H9 (cell line): ENCODE data around the gene VCAN. TPM values are rescaled to one million over a fixed set of nuclear protein-coding genes. Genes with fewer than 3 reads are reported as not detected.

Experiments used
- DNase-seq: peaks from one replicate; pipeline ENCODE4 v3.0.0-alpha.2; 2017
- H2AFZ ChIP-seq: one replicate; pipeline ENCODE4 v1.6.1; 2013; ENCODE audit warnings: mild to moderate bottlenecking, low read length, control low read depth, moderate library complexity
- H2AK5ac ChIP-seq: 2 replicates; pipeline ENCODE4 v1.6.1; 2013; ENCODE audit warnings: low read length, control low read depth, mixed read lengths; ENCODE audit not compliant: insufficient read length
- H2BK120ac ChIP-seq: one replicate; pipeline ENCODE4 v1.6.1; 2013; ENCODE audit warnings: low read depth, mild to moderate bottlenecking, low read length, control low read depth, inconsistent platforms; ENCODE audit not compliant: poor library complexity, severe bottlenecking
- H2BK12ac ChIP-seq: 2 replicates; pipeline ENCODE4 v1.6.1; 2013; ENCODE audit warnings: low read length, control low read depth, mixed read lengths, low read depth; ENCODE audit not compliant: insufficient read length
- H2BK15ac ChIP-seq: 2 replicates; pipeline ENCODE4 v1.6.1; 2013; ENCODE audit warnings: low read depth, low read length, control low read depth
- H2BK20ac ChIP-seq: one replicate; pipeline ENCODE4 v1.6.1; 2013; ENCODE audit warnings: low read depth, mild to moderate bottlenecking, low read length, control low read depth, inconsistent platforms; ENCODE audit not compliant: poor library complexity, severe bottlenecking
- H2BK5ac ChIP-seq: 2 replicates; pipeline ENCODE4 v1.6.1; 2013; ENCODE audit warnings: low read length, control low read depth, mixed read lengths; ENCODE audit not compliant: insufficient read length
- H3K14ac ChIP-seq: 2 replicates; pipeline ENCODE4 v1.6.1; 2013; ENCODE audit warnings: low read length, control low read depth; ENCODE audit not compliant: insufficient read depth
- H3K18ac ChIP-seq: 2 replicates; pipeline ENCODE4 v1.6.1; 2013; ENCODE audit warnings: low read depth, mild to moderate bottlenecking, mixed read lengths, low read length, control low read depth; ENCODE audit not compliant: insufficient read length
- H3K23ac ChIP-seq: 2 replicates; pipeline ENCODE4 v1.6.1; 2013; ENCODE audit warnings: low read length, control low read depth, mixed read lengths, low read depth; ENCODE audit not compliant: insufficient read length
- H3K23me2 ChIP-seq: 2 replicates; pipeline ENCODE4 v1.6.1; 2013; ENCODE audit warnings: low read depth, mild to moderate bottlenecking, mixed read lengths, low read length, control low read depth; ENCODE audit not compliant: insufficient read length, poor library complexity, severe bottlenecking
- H3K27ac ChIP-seq: 2 replicates; pipeline ENCODE4 v1.5.1; 2013; ENCODE audit warnings: low read length, control low read depth, mixed read lengths, low read depth; ENCODE audit not compliant: insufficient read length
- H3K27me3 ChIP-seq: 2 replicates; pipeline ENCODE4 v1.6.1; 2013; ENCODE audit warnings: low read length, control low read depth, inconsistent platforms; ENCODE audit not compliant: insufficient read depth
- H3K4ac ChIP-seq: 2 replicates; pipeline ENCODE4 v1.6.1; 2013; ENCODE audit warnings: low read depth, mild to moderate bottlenecking, control low read depth, inconsistent platforms, low read length, moderate library complexity
- H3K4me1 ChIP-seq: 2 replicates; pipeline ENCODE4 v1.6.1; 2013; ENCODE audit warnings: low read length, control low read depth, inconsistent platforms; ENCODE audit not compliant: insufficient read depth
- H3K4me2 ChIP-seq: 2 replicates; pipeline ENCODE4 v1.6.1; 2013; ENCODE audit warnings: low read length, control low read depth, mixed read lengths; ENCODE audit not compliant: insufficient read length, insufficient read depth
- H3K56ac ChIP-seq: 2 replicates; pipeline ENCODE4 v1.6.1; 2013; ENCODE audit warnings: low read depth, mild to moderate bottlenecking, mixed read lengths, low read length, control low read depth; ENCODE audit not compliant: insufficient read length
- H3K79me1 ChIP-seq: 2 replicates; pipeline ENCODE4 v1.6.1; 2013; ENCODE audit warnings: low read depth, mild to moderate bottlenecking, moderate library complexity, low read length, control low read depth, inconsistent platforms; ENCODE audit not compliant: insufficient read depth, poor library complexity, severe bottlenecking
- H3K79me2 ChIP-seq: 2 replicates; pipeline ENCODE4 v1.6.1; 2013; ENCODE audit warnings: low read length, control low read depth, inconsistent platforms; ENCODE audit not compliant: insufficient read depth
- H3K9ac ChIP-seq: 2 replicates; pipeline ENCODE4 v1.6.1; 2013; ENCODE audit warnings: low read length, control low read depth, mixed read lengths; ENCODE audit not compliant: insufficient read length; ENCODE audit errors: extremely low read depth
- H3K9me3 ChIP-seq: one replicate; pipeline ENCODE4 v1.6.1; 2013; ENCODE audit warnings: low read depth, low read length, inconsistent platforms; ENCODE audit not compliant: control insufficient read depth
- H3T11ph ChIP-seq: one replicate; pipeline ENCODE4 v1.6.1; 2013; ENCODE audit warnings: mild to moderate bottlenecking, low read length, control low read depth, inconsistent platforms
- H4K20me1 ChIP-seq: one replicate; pipeline ENCODE4 v1.6.1; 2013; ENCODE audit not compliant: control insufficient read depth, insufficient read length, insufficient read depth
- H4K5ac ChIP-seq: 2 replicates; pipeline ENCODE4 v1.6.1; 2013; ENCODE audit warnings: low read depth, mild to moderate bottlenecking, mixed read lengths, low read length, control low read depth; ENCODE audit not compliant: insufficient read length
- H4K8ac ChIP-seq: replicated peaks from 2 replicates; pipeline ENCODE4 v1.6.1; 2013; ENCODE audit warnings: low read length, control low read depth, mixed read lengths, low read depth; ENCODE audit not compliant: insufficient read length
- H4K91ac ChIP-seq: 2 replicates; pipeline ENCODE4 v1.6.1; 2013; ENCODE audit warnings: low read depth, mild to moderate bottlenecking, moderate library complexity, mixed read lengths, low read length, control low read depth; ENCODE audit not compliant: insufficient read length
- H3K27ac Mint-ChIP-seq, 3 experiments: 2 replicates in 2 of 3; 3 replicates in 1 of 3; pipeline ENCODE4 v1.8.0; 2020 to 2021; ENCODE audit warnings: mixed read lengths in 3 of 3, mild to moderate bottlenecking in 1 of 3, moderate library complexity in 1 of 3
- H3K27me3 Mint-ChIP-seq: 2 replicates; pipeline ENCODE4 v1.8.0; 2021; ENCODE audit warnings: low read depth, mild to moderate bottlenecking, moderate library complexity, mixed read lengths
- H3K36me3 Mint-ChIP-seq, 3 experiments: 2 replicates in 2 of 3; 3 replicates in 1 of 3; pipeline ENCODE4 v1.8.0; 2020 to 2021; ENCODE audit warnings: low read depth in 3 of 3, mixed read lengths in 3 of 3; ENCODE audit not compliant: insufficient read depth in 1 of 3
- H3K4me1 Mint-ChIP-seq, 2 experiments: 2 replicates each; pipeline ENCODE4 v1.8.0; 2020; ENCODE audit warnings: mixed read lengths in 2 of 2
- H3K4me3 Mint-ChIP-seq, 2 experiments: 2 replicates in 1 of 2; 3 replicates in 1 of 2; pipeline ENCODE4 v1.8.0; 2020 to 2021; ENCODE audit warnings: mild to moderate bottlenecking in 2 of 2, mixed read lengths in 2 of 2, moderate library complexity in 1 of 2
- H3K9me3 Mint-ChIP-seq, 2 experiments: 2 replicates in 1 of 2; 3 replicates in 1 of 2; pipeline ENCODE4 v1.8.0; 2020; ENCODE audit warnings: mild to moderate bottlenecking in 2 of 2, mixed read lengths in 2 of 2, moderate library complexity in 1 of 2
- WGBS: extraction: QIAGEN DNeasy Blood & Tissue Kit; methylation state at CpG from one replicate; pipeline ENCODE4 v1.1.7; 2013; ENCODE audit warnings: missing lambda C conversion rate, low lambda C conversion rate, mixed read lengths; ENCODE audit not compliant: insufficient read length; ENCODE audit errors: extremely low coverage; 5-methylcytosine and 5-hydroxymethylcytosine counted together
- total RNA-seq: library from RNA; stranded (reverse); gene quantifications from 2 replicates; pipeline ENCODE4 v1.2.1, GENCODE V29; 2021
- TF ChIP-seq, protein P1 (sequence below): fragments of 200-600 bp; sonication (generic); conservative IDR thresholded peaks from 3 replicates; pipeline ENCODE4 v1.8.0; 2021; ENCODE audit warnings: antibody characterized with exemption, mild to moderate bottlenecking

The VCAN gene
- total RNA-seq, 1 experiment from 2014 or later: 278 TPM

DNA sequence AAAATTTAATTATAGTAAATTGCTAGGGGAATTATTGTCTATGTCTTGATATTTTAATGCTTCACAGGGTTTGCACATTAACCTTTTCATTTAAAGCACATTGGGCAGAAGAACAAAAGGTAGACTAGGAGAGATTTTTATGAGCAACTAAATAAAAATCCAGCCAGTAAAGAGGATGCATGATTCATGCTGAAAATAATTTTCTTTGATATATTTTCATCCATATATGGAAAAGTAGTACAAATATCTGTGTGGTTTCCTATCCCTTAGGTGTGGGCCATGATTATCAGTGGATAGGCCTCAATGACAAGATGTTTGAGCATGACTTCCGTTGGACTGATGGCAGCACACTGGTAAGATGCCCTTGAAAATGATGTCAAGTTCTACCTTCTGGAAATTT lies 83.1 kb downstream of the VCAN start:
- Histone ChIP-seq H2BK20ac (no peak overlapping the region), H3K4me2 (no peak overlapping the region), H2BK5ac (no peak overlapping the region), H3K18ac (no peak overlapping the region), H3K14ac (no peak overlapping the region), H3K27ac (no peak overlapping the region), H3K4me1 (no peaks in the 10 kb centered on the region), H2BK12ac (no peak overlapping the region), H3K27me3 (no peaks in the 10 kb centered on the region), H3K4ac (no peak overlapping the region), H3K79me1 (no peaks in the 10 kb centered on the region), H3K79me2 (no peaks in the 10 kb centered on the region), H3T11ph (no peak overlapping the region), H4K20me1 (no peaks in the 10 kb centered on the region), H2AFZ (no peak overlapping the region), H3K9me3 (no peaks in the 10 kb centered on the region), H4K5ac (no peak overlapping the region), H4K8ac (no peak overlapping the region), H2AK5ac (no peak overlapping the region), H3K56ac (no peak overlapping the region), H3K23ac (no peak overlapping the region), H3K9ac (no peak overlapping the region), H2BK120ac (no peak overlapping the region), H3K23me2 (no peaks in the 10 kb centered on the region), H4K91ac (no peak overlapping the region), H2BK15ac (no peak overlapping the region)
- no peaks in the 10 kb centered on the region for H3K4me1 Mint-ChIP-seq
- no peak overlapping the region for H3K27ac Mint-ChIP-seq
- TF ChIP-seq, protein P1, sequence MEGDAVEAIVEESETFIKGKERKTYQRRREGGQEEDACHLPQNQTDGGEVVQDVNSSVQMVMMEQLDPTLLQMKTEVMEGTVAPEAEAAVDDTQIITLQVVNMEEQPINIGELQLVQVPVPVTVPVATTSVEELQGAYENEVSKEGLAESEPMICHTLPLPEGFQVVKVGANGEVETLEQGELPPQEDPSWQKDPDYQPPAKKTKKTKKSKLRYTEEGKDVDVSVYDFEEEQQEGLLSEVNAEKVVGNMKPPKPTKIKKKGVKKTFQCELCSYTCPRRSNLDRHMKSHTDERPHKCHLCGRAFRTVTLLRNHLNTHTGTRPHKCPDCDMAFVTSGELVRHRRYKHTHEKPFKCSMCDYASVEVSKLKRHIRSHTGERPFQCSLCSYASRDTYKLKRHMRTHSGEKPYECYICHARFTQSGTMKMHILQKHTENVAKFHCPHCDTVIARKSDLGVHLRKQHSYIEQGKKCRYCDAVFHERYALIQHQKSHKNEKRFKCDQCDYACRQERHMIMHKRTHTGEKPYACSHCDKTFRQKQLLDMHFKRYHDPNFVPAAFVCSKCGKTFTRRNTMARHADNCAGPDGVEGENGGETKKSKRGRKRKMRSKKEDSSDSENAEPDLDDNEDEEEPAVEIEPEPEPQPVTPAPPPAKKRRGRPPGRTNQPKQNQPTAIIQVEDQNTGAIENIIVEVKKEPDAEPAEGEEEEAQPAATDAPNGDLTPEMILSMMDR: no peak
- no CpG with 5 or more reads among the region's 1 CpG for WGBS
- H3K27me3 Mint-ChIP-seq: no peaks in the 10 kb centered on the region
- no peak overlapping the region for H3K4me3 Mint-ChIP-seq
- no peak for DNase-seq
- H3K9me3 Mint-ChIP-seq: no peaks in the 10 kb centered on the region
- H3K36me3 Mint-ChIP-seq: peaks cover 6 to 82% (median 42%) of the 10 kb centered on the region in 3 experiments; a peak in 5 of 7 replicates
